Ishikawa (cell line): ENCODE measurements around the gene ORM2.

Experiments
- CEBPB ChIP-seq: IDR thresholded peaks from 2 replicates; pipeline ENCODE4 v1.6.1; 2012
- CREB1 ChIP-seq: IDR thresholded peaks from 2 replicates; pipeline ENCODE4 v1.6.1; 2012; ENCODE audit warnings: low read depth
- EGR1 ChIP-seq: IDR thresholded peaks from 2 replicates; pipeline ENCODE4 v1.6.1; 2012
- EP300 ChIP-seq: IDR thresholded peaks from 2 replicates; pipeline ENCODE4 v1.6.1; 2012; ENCODE audit warnings: borderline replicate concordance
- FOXM1 ChIP-seq: IDR thresholded peaks from 2 replicates; pipeline ENCODE4 v1.6.1; 2012; ENCODE audit warnings: low read depth, borderline replicate concordance
- NFIC ChIP-seq: IDR thresholded peaks from 2 replicates; pipeline ENCODE4 v1.6.1; 2012
- RAD21 ChIP-seq: IDR thresholded peaks from 2 replicates; pipeline ENCODE4 v1.6.1; 2012; ENCODE audit warnings: low read depth
- TAF1 ChIP-seq: IDR thresholded peaks from 2 replicates; pipeline ENCODE4 v1.6.1; 2012; ENCODE audit warnings: low read depth, mild to moderate bottlenecking
- TCF12 ChIP-seq: IDR thresholded peaks from 2 replicates; pipeline ENCODE4 v1.6.1; 2012; ENCODE audit warnings: low read depth
- TEAD4 ChIP-seq: IDR thresholded peaks from 2 replicates; pipeline ENCODE4 v1.6.1; 2012
- YY1 ChIP-seq: IDR thresholded peaks from 2 replicates; pipeline ENCODE4 v1.6.1; 2012; ENCODE audit warnings: low read depth
- ZBTB7A ChIP-seq: IDR thresholded peaks from 2 replicates; pipeline ENCODE4 v1.6.1; 2012; ENCODE audit warnings: low read depth
- TF ChIP-seq, protein P1 (sequence below): IDR thresholded peaks from 2 replicates; pipeline ENCODE4 v1.6.1; 2012
- TF ChIP-seq, protein P2 (sequence below): IDR thresholded peaks from 2 replicates; pipeline ENCODE4 v1.6.1; 2012
- TF ChIP-seq, protein P3 (sequence below): IDR thresholded peaks from 2 replicates; pipeline ENCODE4 v1.6.1; 2012; ENCODE audit warnings: low read depth, mild to moderate bottlenecking

Gene ORM2

DNA sequence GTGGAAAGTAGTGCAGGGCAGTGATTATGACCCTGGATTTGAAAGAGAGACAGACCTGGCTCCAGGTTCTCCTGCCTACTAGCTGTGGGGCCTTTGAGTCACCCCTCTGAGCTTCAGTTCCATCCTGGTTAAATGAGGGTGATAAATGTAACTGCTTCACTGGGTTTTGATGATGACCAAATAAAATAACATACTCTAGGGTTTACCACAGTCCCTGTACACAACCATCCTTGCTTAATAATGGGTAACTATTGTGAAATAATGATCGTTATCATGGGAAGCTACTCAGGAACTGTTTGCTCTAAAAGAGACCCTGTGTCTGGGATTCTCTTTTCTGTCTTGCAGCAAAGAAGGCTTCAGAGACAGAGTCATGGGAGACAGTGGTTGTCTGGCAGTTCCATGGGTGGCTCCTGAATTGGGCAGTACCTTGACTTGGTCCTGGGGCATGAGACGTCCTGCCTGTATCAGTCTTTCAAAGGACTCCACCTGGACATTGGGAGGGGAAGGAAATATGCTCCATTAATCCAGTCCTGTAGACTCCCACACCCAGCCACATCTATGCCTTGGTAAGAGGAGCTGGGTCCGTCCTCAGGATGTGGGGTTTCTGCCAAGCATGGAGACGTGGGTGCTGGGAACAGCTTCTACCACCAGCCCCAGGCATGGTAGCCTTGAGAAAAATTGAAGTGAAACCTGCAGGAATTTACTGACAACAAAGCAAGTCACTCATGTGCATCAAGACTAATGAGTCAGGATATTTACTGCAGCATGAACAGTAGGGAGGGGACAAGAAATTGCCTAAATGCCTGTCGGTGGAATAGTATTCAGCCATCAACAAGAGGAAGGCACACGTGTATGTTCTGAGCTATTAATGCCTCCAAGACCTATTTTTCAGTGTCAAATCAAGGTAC is 34.7 kb downstream of the ORM2 start:
- TF ChIP-seq, protein P1, sequence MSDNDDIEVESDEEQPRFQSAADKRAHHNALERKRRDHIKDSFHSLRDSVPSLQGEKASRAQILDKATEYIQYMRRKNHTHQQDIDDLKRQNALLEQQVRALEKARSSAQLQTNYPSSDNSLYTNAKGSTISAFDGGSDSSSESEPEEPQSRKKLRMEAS, result peak; percentile 83
- TF ChIP-seq RAD21 (peak; percentile 39), TAF1 (no peak), ZBTB7A (no peak), TEAD4 (peak; percentile 95), FOXM1 (peak; percentile 92), YY1 (no peak), EGR1 (peak; percentile 40; the same call in 1 of the 2 replicates), CREB1 (no peak), EP300 (peak; percentile 96), NFIC (peak; percentile 88), CEBPB (peak; percentile 97), TCF12 (peak; percentile 96)
- TF ChIP-seq, protein P2, sequence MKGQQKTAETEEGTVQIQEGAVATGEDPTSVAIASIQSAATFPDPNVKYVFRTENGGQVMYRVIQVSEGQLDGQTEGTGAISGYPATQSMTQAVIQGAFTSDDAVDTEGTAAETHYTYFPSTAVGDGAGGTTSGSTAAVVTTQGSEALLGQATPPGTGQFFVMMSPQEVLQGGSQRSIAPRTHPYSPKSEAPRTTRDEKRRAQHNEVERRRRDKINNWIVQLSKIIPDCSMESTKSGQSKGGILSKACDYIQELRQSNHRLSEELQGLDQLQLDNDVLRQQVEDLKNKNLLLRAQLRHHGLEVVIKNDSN, result no peak
- TF ChIP-seq, protein P3, sequence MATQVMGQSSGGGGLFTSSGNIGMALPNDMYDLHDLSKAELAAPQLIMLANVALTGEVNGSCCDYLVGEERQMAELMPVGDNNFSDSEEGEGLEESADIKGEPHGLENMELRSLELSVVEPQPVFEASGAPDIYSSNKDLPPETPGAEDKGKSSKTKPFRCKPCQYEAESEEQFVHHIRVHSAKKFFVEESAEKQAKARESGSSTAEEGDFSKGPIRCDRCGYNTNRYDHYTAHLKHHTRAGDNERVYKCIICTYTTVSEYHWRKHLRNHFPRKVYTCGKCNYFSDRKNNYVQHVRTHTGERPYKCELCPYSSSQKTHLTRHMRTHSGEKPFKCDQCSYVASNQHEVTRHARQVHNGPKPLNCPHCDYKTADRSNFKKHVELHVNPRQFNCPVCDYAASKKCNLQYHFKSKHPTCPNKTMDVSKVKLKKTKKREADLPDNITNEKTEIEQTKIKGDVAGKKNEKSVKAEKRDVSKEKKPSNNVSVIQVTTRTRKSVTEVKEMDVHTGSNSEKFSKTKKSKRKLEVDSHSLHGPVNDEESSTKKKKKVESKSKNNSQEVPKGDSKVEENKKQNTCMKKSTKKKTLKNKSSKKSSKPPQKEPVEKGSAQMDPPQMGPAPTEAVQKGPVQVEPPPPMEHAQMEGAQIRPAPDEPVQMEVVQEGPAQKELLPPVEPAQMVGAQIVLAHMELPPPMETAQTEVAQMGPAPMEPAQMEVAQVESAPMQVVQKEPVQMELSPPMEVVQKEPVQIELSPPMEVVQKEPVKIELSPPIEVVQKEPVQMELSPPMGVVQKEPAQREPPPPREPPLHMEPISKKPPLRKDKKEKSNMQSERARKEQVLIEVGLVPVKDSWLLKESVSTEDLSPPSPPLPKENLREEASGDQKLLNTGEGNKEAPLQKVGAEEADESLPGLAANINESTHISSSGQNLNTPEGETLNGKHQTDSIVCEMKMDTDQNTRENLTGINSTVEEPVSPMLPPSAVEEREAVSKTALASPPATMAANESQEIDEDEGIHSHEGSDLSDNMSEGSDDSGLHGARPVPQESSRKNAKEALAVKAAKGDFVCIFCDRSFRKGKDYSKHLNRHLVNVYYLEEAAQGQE, result no peak

DNA sequence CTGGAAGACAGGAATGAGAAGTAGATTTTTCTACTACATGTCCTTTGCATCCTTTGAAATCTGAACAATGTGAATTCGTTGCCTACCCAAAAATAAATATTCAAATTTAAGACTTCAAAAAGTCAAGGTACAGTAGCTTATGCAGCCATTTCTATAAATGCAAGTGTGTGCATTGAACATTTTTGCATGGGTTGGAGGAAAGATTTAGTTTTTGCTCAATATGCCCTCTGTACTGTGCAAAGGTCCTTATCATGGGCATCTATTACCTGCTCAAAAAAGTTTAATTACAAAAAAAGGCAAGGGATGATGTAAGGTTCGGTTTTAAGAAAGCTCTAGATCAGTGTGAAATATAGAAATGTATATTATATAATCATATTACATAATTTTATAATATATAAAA is 35.5 kb downstream of the ORM2 start:
- TF ChIP-seq TAF1, result no peak
- TF ChIP-seq EP300, result no peak
- TF ChIP-seq, protein P3, result no peak
- no peak for TF ChIP-seq ZBTB7A
- TF ChIP-seq, protein P1, result no peak
- TF ChIP-seq CEBPB, result no peak
- TF ChIP-seq, protein P2, result no peak
- TF ChIP-seq FOXM1, result no peak
- no peak for TF ChIP-seq TEAD4
- no peak for TF ChIP-seq RAD21

DNA sequence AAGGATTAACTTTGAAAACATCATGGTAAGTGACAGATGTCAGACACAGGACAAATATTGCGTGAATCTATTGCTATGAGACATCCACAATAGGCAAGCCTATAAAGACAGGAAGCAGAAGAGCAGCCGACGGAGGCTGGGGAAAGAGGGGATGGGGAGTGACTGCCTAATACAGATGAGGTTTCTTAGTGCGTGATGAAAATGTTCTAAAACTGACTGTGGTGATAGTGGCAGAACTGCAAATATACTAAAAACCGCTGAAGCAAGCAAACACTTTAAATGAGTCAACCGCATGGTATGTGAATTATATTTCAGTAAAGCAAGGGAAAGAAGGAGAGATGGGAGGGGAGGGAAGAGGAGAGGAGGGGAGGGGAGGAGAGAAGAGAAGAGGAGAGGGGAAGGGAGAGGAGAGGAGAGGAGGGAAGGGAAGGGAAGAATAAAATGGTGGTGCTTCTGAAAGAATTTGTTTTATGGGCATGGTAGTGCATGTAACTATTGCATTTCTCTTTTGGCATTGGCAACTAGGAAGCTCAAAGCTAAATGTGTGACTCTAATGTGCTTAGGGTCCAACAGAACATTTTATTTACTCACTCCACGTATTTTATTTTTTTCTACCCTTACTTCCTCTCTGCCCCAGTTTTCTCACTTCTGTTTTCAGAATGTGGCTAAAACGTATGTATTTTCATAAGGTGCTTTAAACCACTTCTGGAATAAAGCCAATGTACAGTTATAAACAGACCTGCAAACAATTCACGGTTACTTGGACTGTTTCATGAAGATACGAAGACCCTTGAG is 36.9 kb downstream of the ORM2 start:
- TF ChIP-seq EP300 (peak; percentile 73; the same call in 1 of the 2 replicates), NFIC (0 out of 2 replicates have a peak, but pooled peaks have one; percentile 33), TAF1 (no peak), TEAD4 (peak; percentile 85), EGR1 (no peak), CREB1 (no peak), RAD21 (no peak), YY1 (no peak), TCF12 (peak; percentile 46), CEBPB (no peak; the same call in 1 of the 2 replicates), FOXM1 (peak; percentile 65; the same call in 1 of the 2 replicates), ZBTB7A (no peak)
- TF ChIP-seq, protein P1, result peak; percentile 32; the same call in 1 of the 2 replicates
- TF ChIP-seq, protein P2, result no peak
- TF ChIP-seq, protein P3, result no peak
